ENCODE measurements around the gene DEFB129. TPM values are rescaled to one million over a fixed set of nuclear protein-coding genes. Genes with fewer than 3 reads are reported as not detected.
A peak's percentile ranks its signal among the peaks of the same experiment; 100 is the strongest.

Gene DEFB129
- total and polyA plus RNA-seq, 9 donors = not detected

GRCh38 chr20:278181-278580 is 51.1 kb downstream of the DEFB129 start:
- Histone ChIP-seq H3K27ac (no peak overlapping the region), H3K4me3 (no peak overlapping the region), H3K36me3 (no peaks in the 10 kb centered on the region), H3K9me3 (no peaks in the 10 kb centered on the region), H3K27me3 (no peaks in the 10 kb centered on the region), H3K4me1 (ENCODE audit: insufficient read depth) (no peaks in the 10 kb centered on the region)
- WGBS, 3 donors = 54 to 97% (median 70%) methylated on average over 5 of the region's 5 CpGs
- TF ChIP-seq CTCF (IDR thresholded peaks at IDR 0.05) = no peak
- TF ChIP-seq EP300 (IDR thresholded peaks at IDR 0.05) = no peak
- no peak for TF ChIP-seq POLR2A (IDR thresholded peaks at IDR 0.05)
- no peak for DNase-seq
- intact Hi-C loops (cut with DNase I) = no loop called here

- no peaks in the 10 kb centered on the region for H3K9me3 ChIP-seq
- WGBS, 3 donors = 23 to 89% (median 31%) methylated on average over 63 to 70 of the region's 88 CpGs
- no peaks in the 10 kb centered on the region for H3K36me3 ChIP-seq
- no peak overlapping the region for H3K4me3 ChIP-seq
- no peak overlapping the region for H3K27ac ChIP-seq
- no peaks in the 10 kb centered on the region for H3K4me1 ChIP-seq (ENCODE audit: insufficient read depth)
- peak; percentile 48 to 71 (median 63) for DNase-seq
- intact Hi-C loops (cut with DNase I) = no loop called here
- TF ChIP-seq POLR2A (IDR thresholded peaks at IDR 0.05) (no peak), CTCF (IDR thresholded peaks at IDR 0.05) (peak in 1 of 3 donors; percentile 16)
- H3K27me3 ChIP-seq = no peaks in the 10 kb centered on the region
Measured at GRCh38 chr20:278607-279571, 51.8 kb downstream of the DEFB129 start.

Other genes with a start within 250 kb of the DEFB129 start
- not detected for gene DEFB125, start 139.6 kb upstream of the DEFB129 start, total RNA-seq
- not detected for gene DEFB125, start 139.6 kb upstream of the DEFB129 start, polyA plus RNA-seq
- not detected for gene DEFB126, start 84.7 kb upstream of the DEFB129 start, total RNA-seq
- gene DEFB126, start 84.7 kb upstream of the DEFB129 start, polyA plus RNA-seq = not detected
- gene DEFB127, start 69.8 kb upstream of the DEFB129 start, total RNA-seq = not detected
- not detected for gene DEFB127, start 69.8 kb upstream of the DEFB129 start, polyA plus RNA-seq
- gene DEFB128, start 37.5 kb upstream of the DEFB129 start, total RNA-seq = not detected
- gene DEFB128, start 37.5 kb upstream of the DEFB129 start, polyA plus RNA-seq = not detected
- not detected for gene DEFB132, start 30.5 kb downstream of the DEFB129 start, total RNA-seq
- gene DEFB132, start 30.5 kb downstream of the DEFB129 start, polyA plus RNA-seq = not detected
- gene C20orf96, start 63.5 kb downstream of the DEFB129 start, total RNA-seq = 10 to 100 TPM in 6 of 7 donors, 1 to 10 TPM in 1; 6.6 to 17.5 (median 11.7) TPM
- 10 to 100 TPM; 11.7 to 14.7 TPM for gene C20orf96, start 63.5 kb downstream of the DEFB129 start, polyA plus RNA-seq
- gene ZCCHC3, start 70.3 kb downstream of the DEFB129 start, total RNA-seq = 10 to 100 TPM; 13.6 to 28.1 (median 23.1) TPM
- gene ZCCHC3, start 70.3 kb downstream of the DEFB129 start, polyA plus RNA-seq = 10 to 100 TPM; 16.8 to 23.2 TPM
- gene SOX12, start 98.3 kb downstream of the DEFB129 start, total RNA-seq = 10 to 100 TPM in 5 of 7 donors, 1 to 10 TPM in 2; 4.8 to 34.1 (median 25.7) TPM
- 1 to 10 TPM; 4.1 to 8.7 TPM for gene SOX12, start 98.3 kb downstream of the DEFB129 start, polyA plus RNA-seq
- gene NRSN2, start 119.9 kb downstream of the DEFB129 start, total RNA-seq = 10 to 100 TPM; 20.5 to 77.9 (median 43.8) TPM
- 10 to 100 TPM; 32.4 to 36.7 TPM for gene NRSN2, start 119.9 kb downstream of the DEFB129 start, polyA plus RNA-seq
- 10 to 100 TPM in 1 of 7 donors, 1 to 10 TPM in 6; 1.5 to 55.1 (median 4.9) TPM for gene TRIB3, start 153.5 kb downstream of the DEFB129 start, total RNA-seq
- 1 to 10 TPM; 2.3 to 2.7 TPM for gene TRIB3, start 153.5 kb downstream of the DEFB129 start, polyA plus RNA-seq
- 10 to 100 TPM; 56.5 to 86.9 (median 76.6) TPM for gene RBCK1, start 181.0 kb downstream of the DEFB129 start, total RNA-seq
- gene RBCK1, start 181.0 kb downstream of the DEFB129 start, polyA plus RNA-seq = 10 to 100 TPM; 53.5 to 85.2 TPM
- gene TBC1D20, start 235.3 kb downstream of the DEFB129 start, total RNA-seq = 10 to 100 TPM; 24.9 to 40.1 (median 34.8) TPM
- 10 to 100 TPM; 19.1 to 37.7 TPM for gene TBC1D20, start 235.3 kb downstream of the DEFB129 start, polyA plus RNA-seq

Data from ovary (tissue), 9 donors.